Gastroesophageal sphincter (tissue), 3 donors: ENCODE results near the gene WDR82.

Source experiments
- EP300 ChIP-seq: sonication (generic); formaldehyde crosslinking; IDR thresholded peaks from one replicate; pipeline ENCODE4 v1.6.1; 2017; ENCODE audit warnings: antibody characterized with exemption, mild to moderate bottlenecking
- POLR2A ChIP-seq, 2 donors: fragments of 450-650 bp; IDR thresholded peaks; one replicate each; pipeline ENCODE4 v1.6.1; 2017; ENCODE audit warnings: antibody characterized with exemption in 2 of 2, mild to moderate bottlenecking in 2 of 2, moderate library complexity in 1 of 2
- POLR2AphosphoS5 ChIP-seq: sonication (generic); formaldehyde crosslinking; IDR thresholded peaks from one replicate; pipeline ENCODE4 v1.6.1; 2017; ENCODE audit warnings: antibody characterized with exemption
- TF ChIP-seq, protein P1 (sequence below), 4 experiments: fragments of 200-600 bp in 2 of 4; fragments of 450-650 bp in 2 of 4; sonication (generic) in 1 of 4; IDR thresholded peaks; one replicate each; pipeline ENCODE4 v1.5.1; 2017 to 2019; ENCODE audit warnings: antibody characterized with exemption in 4 of 4, mild to moderate bottlenecking in 2 of 4, moderate library complexity in 2 of 4

DNA sequence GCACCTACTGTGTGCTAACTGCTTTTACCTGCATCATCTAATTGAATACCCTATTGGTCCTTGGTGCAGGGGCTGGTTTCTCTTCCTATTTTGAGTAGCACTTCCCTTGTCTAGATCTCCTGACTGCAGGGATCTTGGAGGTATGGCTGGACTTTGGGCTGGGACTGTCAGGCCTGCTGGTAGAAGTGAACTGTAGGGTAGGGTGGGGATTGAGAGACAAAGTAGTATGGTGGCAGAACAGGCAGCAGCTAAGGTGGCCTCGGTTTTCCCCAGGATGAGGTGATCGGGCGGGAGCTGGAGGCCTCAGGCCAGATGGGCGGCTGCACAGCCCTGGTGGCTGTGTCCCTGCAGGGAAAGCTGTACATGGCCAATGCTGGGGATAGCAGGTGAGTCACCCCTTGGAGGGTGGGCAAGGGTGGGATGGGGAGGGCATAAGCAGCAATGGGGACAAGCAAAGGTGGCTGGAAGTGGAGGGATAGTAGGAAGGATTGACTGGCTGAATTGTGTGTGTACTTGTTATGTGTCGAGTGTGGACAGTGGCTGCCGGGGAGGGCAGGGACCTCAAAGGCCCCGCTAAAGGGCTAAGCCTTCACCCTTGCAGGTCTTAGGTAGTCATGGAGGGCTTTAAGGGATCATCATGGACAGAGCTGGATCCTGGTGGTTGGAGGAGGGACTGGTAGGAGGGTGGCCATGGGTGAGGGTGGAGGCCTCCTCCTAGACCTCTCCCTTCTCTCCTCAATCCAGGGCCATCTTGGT lies 30.9 kb downstream of the WDR82 start:
- TF ChIP-seq POLR2A (IDR thresholded peaks at IDR 0.05) (no peak), POLR2AphosphoS5 (no peak), EP300 (no peak)
- TF ChIP-seq, protein P1, sequence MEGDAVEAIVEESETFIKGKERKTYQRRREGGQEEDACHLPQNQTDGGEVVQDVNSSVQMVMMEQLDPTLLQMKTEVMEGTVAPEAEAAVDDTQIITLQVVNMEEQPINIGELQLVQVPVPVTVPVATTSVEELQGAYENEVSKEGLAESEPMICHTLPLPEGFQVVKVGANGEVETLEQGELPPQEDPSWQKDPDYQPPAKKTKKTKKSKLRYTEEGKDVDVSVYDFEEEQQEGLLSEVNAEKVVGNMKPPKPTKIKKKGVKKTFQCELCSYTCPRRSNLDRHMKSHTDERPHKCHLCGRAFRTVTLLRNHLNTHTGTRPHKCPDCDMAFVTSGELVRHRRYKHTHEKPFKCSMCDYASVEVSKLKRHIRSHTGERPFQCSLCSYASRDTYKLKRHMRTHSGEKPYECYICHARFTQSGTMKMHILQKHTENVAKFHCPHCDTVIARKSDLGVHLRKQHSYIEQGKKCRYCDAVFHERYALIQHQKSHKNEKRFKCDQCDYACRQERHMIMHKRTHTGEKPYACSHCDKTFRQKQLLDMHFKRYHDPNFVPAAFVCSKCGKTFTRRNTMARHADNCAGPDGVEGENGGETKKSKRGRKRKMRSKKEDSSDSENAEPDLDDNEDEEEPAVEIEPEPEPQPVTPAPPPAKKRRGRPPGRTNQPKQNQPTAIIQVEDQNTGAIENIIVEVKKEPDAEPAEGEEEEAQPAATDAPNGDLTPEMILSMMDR (IDR thresholded peaks at IDR 0.05): no peak
